HG03108 (cell line): Measurements from ENCODE around the gene PWWP2A.
"Not testable (repeated sequence)": the region's sequence is repeated elsewhere in the genome, so short reads cannot be mapped to it uniquely, and the experiment has no call there.

Experiments
- ATAC-seq: cut with Tn5 transposase; IDR thresholded peaks from one replicate; pipeline ENCODE4 v1.9.1; 2021; ENCODE audit warnings: moderate library complexity; ENCODE audit not compliant: unreplicated experiment

Gene PWWP2A

GRCh38 chr5:160079753-160080152 is 39.5 kb downstream of the PWWP2A start:
- no peak for ATAC-seq

GRCh38 chr5:160076997-160077396 is 42.3 kb downstream of the PWWP2A start:
- no peak for ATAC-seq

GRCh38 chr5:160075073-160075472 is 44.2 kb downstream of the PWWP2A start:
- ATAC-seq, result no peak

GRCh38 chr5:160071916-160072315 is 47.3 kb downstream of the PWWP2A start:
- ATAC-seq, result no peak

- ATAC-seq, result no peak
These were observed 47.7 kb downstream of the PWWP2A start for GRCh38 chr5:160071516-160071915.

- ATAC-seq, result not testable (repeated sequence)
These were observed 50.1 kb downstream of the PWWP2A start for GRCh38 chr5:160069120-160069519.

- ATAC-seq, result no peak
These were observed 54.1 kb downstream of the PWWP2A start for GRCh38 chr5:160064995-160065614.

GRCh38 chr5:160064417-160064810 is 54.8 kb downstream of the PWWP2A start:
- no peak for ATAC-seq

GRCh38 chr5:160061770-160062169 is 57.5 kb downstream of the PWWP2A start:
- ATAC-seq, result no peak

GRCh38 chr5:160060001-160060400 is 59.2 kb downstream of the PWWP2A start:
- no peak for ATAC-seq

GRCh38 chr5:160057256-160057655 is 62.0 kb downstream of the PWWP2A start:
- ATAC-seq, result no peak

- ATAC-seq, result no peak
These were observed 64.4 kb downstream of the PWWP2A start for GRCh38 chr5:160054831-160055230.

GRCh38 chr5:160054047-160054446 is 65.2 kb downstream of the PWWP2A start:
- ATAC-seq, result no peak

GRCh38 chr5:160049099-160049498 is 70.2 kb downstream of the PWWP2A start:
- ATAC-seq, result no peak

GRCh38 chr5:160048131-160048530 is 71.1 kb downstream of the PWWP2A start:
- no peak for ATAC-seq

GRCh38 chr5:160047423-160047822 is 71.8 kb downstream of the PWWP2A start:
- ATAC-seq, result no peak

GRCh38 chr5:160044967-160045366 is 74.3 kb downstream of the PWWP2A start:
- ATAC-seq, result no peak

- no peak for ATAC-seq
These were observed 74.9 kb downstream of the PWWP2A start for GRCh38 chr5:160044391-160044804.

- ATAC-seq, result no peak
These were observed 76.6 kb downstream of the PWWP2A start for GRCh38 chr5:160042671-160043070.
